H1 (cell line): ENCODE measurements around the gene ALOX5AP. TPM values are rescaled to one million over a fixed set of nuclear protein-coding genes. Genes with fewer than 3 reads are reported as not detected.

ENCODE experiments used
- CTCF ChIA-PET: fragments of 300-600 bp; sonication (Branson Sonifier 250); formaldehyde crosslinking; loops from one replicate; lab custom pipeline; 2021; ENCODE audit not compliant: partially characterized antibody; lab: Charles Lee
- POLR2A ChIA-PET: fragments of 300-600 bp; sonication (Branson Sonifier 250); formaldehyde crosslinking; loops from one replicate; lab custom pipeline; 2021; ENCODE audit warnings: inconsistent platforms; ENCODE audit not compliant: partially characterized antibody; lab: Charles Lee
- DNase-seq, 2 experiments: peaks; one replicate each; pipeline versions ENCODE4 v3.0.0 to v3.0.0-alpha.2; 2010 to 2022; ENCODE audit warnings: low spot score in 2 of 2, low read depth in 1 of 2, mixed read lengths in 1 of 2
- FAIRE-seq: peaks from 2 replicates; lab custom pipeline; 2011; peaks lifted over from hg19 to GRCh38; lab: Jason Lieb, UNC
- H2AFZ ChIP-seq: 2 replicates; pipeline ENCODE4 v1.8.1; 2012; ENCODE audit warnings: low read length, inconsistent platforms
- H2AK5ac ChIP-seq: 2 replicates; pipeline ENCODE4 v1.6.1; 2013; ENCODE audit warnings: low read depth, low read length
- H2BK120ac ChIP-seq: replicated peaks from 2 replicates; pipeline ENCODE3; 2013; ENCODE audit warnings: low read depth, low read length, inconsistent platforms
- H2BK12ac ChIP-seq: 2 replicates; pipeline ENCODE4 v1.6.1; 2013; ENCODE audit warnings: low read depth, low read length
- H2BK15ac ChIP-seq: 2 replicates; pipeline ENCODE4 v1.6.1; 2013; ENCODE audit warnings: low read length
- H2BK20ac ChIP-seq: 2 replicates; pipeline ENCODE4 v1.6.1; 2013; ENCODE audit warnings: low read length
- H2BK5ac ChIP-seq: 2 replicates; pipeline ENCODE4 v1.6.1; 2013; ENCODE audit warnings: low read depth, low read length
- H3K14ac ChIP-seq: 2 replicates; pipeline ENCODE4 v1.6.1; 2013; ENCODE audit warnings: inconsistent platforms; ENCODE audit not compliant: insufficient read length
- H3K18ac ChIP-seq: 2 replicates; pipeline ENCODE4 v1.6.1; 2013; ENCODE audit warnings: low read length; ENCODE audit errors: extremely low read depth
- H3K23ac ChIP-seq: 2 replicates; pipeline ENCODE4 v1.6.1; 2013; ENCODE audit warnings: inconsistent platforms; ENCODE audit not compliant: insufficient read length
- H3K23me2 ChIP-seq: 2 replicates; pipeline ENCODE4 v1.6.1; 2013; ENCODE audit warnings: low read depth, low read length
- H3K27ac ChIP-seq: 2 replicates; pipeline ENCODE4 v1.6.1; 2011; ENCODE audit warnings: low read depth, low read length, inconsistent platforms
- H3K27me3 ChIP-seq, 4 experiments: replicated peaks in 1 of 4; 1 replicate in 1 of 4; 2 replicates in 3 of 4; pipeline versions ENCODE4 v1.6.1 to v1.8.1; 2011 to 2013; ENCODE audit warnings: low read length in 3 of 4, mild to moderate bottlenecking in 3 of 4, inconsistent platforms in 2 of 4, mixed read lengths in 2 of 4, moderate library complexity in 1 of 4; ENCODE audit not compliant: control insufficient read depth in 3 of 4, insufficient read depth in 3 of 4; ENCODE audit errors: extremely low read depth in 1 of 4
- H3K36me3 ChIP-seq, 4 experiments: 2 replicates each; pipeline versions ENCODE4 v1.6.1 to v1.8.1; 2011 to 2013; ENCODE audit warnings: mild to moderate bottlenecking in 4 of 4, low read length in 3 of 4, moderate library complexity in 2 of 4, control low read depth in 1 of 4, inconsistent platforms in 1 of 4; ENCODE audit not compliant: insufficient read depth in 4 of 4, control insufficient read depth in 2 of 4
- H3K4ac ChIP-seq: replicated peaks from 2 replicates; pipeline ENCODE3; 2013; ENCODE audit warnings: low read length, low read depth, mixed read lengths, inconsistent platforms; ENCODE audit not compliant: insufficient read length
- H3K4me1 ChIP-seq, 4 experiments: replicated peaks in 1 of 4; 1 replicate in 1 of 4; 2 replicates in 3 of 4; pipeline versions ENCODE4 v1.6.1 to v1.8.1; 2011 to 2013; ENCODE audit warnings: low read length in 3 of 4, inconsistent platforms in 2 of 4, mixed read lengths in 1 of 4; ENCODE audit not compliant: insufficient read depth in 4 of 4, control insufficient read depth in 3 of 4
- H3K4me2 ChIP-seq, 2 experiments: 2 replicates each; pipeline versions ENCODE4 v1.6.1 to v1.8.1; 2011 to 2013; ENCODE audit warnings: low read depth in 2 of 2, low read length in 2 of 2, control low read depth in 1 of 2, inconsistent platforms in 1 of 2, mild to moderate bottlenecking in 1 of 2; ENCODE audit not compliant: insufficient read depth in 1 of 2
- H3K4me3 ChIP-seq, 4 experiments: fragments of 200-600, 300-600 bp in 1 of 4; sonication (generic), shearing (Covaris generic), sonication (Bioruptor Twin) in 1 of 4; 2 replicates each; pipeline versions ENCODE4 v1.5.1 to v1.8.1; 2011 to 2016; ENCODE audit warnings: low read length in 4 of 4, low read depth in 3 of 4, control low read depth in 2 of 4, inconsistent platforms in 2 of 4, mild to moderate bottlenecking in 2 of 4, mixed read lengths in 1 of 4, moderate library complexity in 1 of 4; ENCODE audit not compliant: insufficient read depth in 2 of 4; ENCODE audit errors: extremely low read depth in 1 of 4
- H3K56ac ChIP-seq: replicated peaks from 2 replicates; pipeline ENCODE3; 2013; ENCODE audit warnings: low read depth, mild to moderate bottlenecking, mixed read lengths, low read length, inconsistent platforms; ENCODE audit not compliant: insufficient read length
- H3K79me1 ChIP-seq: 2 replicates; pipeline ENCODE4 v1.6.1; 2013; ENCODE audit warnings: low read depth, low read length, control low read depth
- H3K79me2 ChIP-seq, 2 experiments: 2 replicates each; pipeline versions ENCODE4 v1.6.1 to v1.8.1; 2012 to 2013; ENCODE audit warnings: low read length in 2 of 2, mild to moderate bottlenecking in 2 of 2, inconsistent platforms in 1 of 2; ENCODE audit not compliant: insufficient read depth in 2 of 2, control insufficient read depth in 1 of 2
- H3K9ac ChIP-seq, 4 experiments: replicated peaks in 1 of 4; 1 replicate in 1 of 4; 2 replicates in 3 of 4; pipeline versions ENCODE4 v1.6.1 to v1.8.1; 2011 to 2013; ENCODE audit warnings: low read depth in 3 of 4, low read length in 3 of 4, control low read depth in 2 of 4, mild to moderate bottlenecking in 2 of 4, moderate library complexity in 2 of 4, inconsistent platforms in 1 of 4; ENCODE audit errors: extremely low read depth in 1 of 4
- H3K9me3 ChIP-seq, 2 experiments: 2 replicates each; pipeline versions ENCODE4 v1.6.1 to v1.8.1; 2012 to 2013; ENCODE audit warnings: mild to moderate bottlenecking in 2 of 2, moderate library complexity in 2 of 2, control low read depth in 1 of 2, inconsistent platforms in 1 of 2, low read depth in 1 of 2, low read length in 1 of 2, mixed read lengths in 1 of 2; ENCODE audit not compliant: insufficient read depth in 2 of 2
- H4K20me1 ChIP-seq, 2 experiments: replicated peaks in 1 of 2; 2 replicates each; pipeline versions ENCODE3 to v1.8.1; 2011 to 2013; ENCODE audit warnings: inconsistent platforms in 2 of 2, low read length in 2 of 2, mild to moderate bottlenecking in 1 of 2; ENCODE audit not compliant: insufficient read depth in 2 of 2, control insufficient read depth in 1 of 2
- H4K5ac ChIP-seq: 2 replicates; pipeline ENCODE4 v1.6.1; 2013; ENCODE audit warnings: low read length, low read depth, mixed read lengths, inconsistent platforms; ENCODE audit not compliant: insufficient read length
- H4K8ac ChIP-seq: 2 replicates; pipeline ENCODE4 v1.8.0; 2013; ENCODE audit warnings: mild to moderate bottlenecking, moderate library complexity, low read length, inconsistent platforms; ENCODE audit not compliant: insufficient read depth; ENCODE audit errors: extremely low read depth
- H4K91ac ChIP-seq: replicated peaks from 2 replicates; pipeline ENCODE3; 2013; ENCODE audit warnings: low read length, mixed read lengths, inconsistent platforms; ENCODE audit not compliant: insufficient read length
- ATF2 ChIP-seq: IDR thresholded peaks from 2 replicates; pipeline ENCODE4 v1.6.1; 2012; ENCODE audit warnings: low read length, inconsistent platforms
- BRCA1 ChIP-seq: IDR thresholded peaks from 2 replicates; pipeline ENCODE4 v1.6.1; 2012; ENCODE audit warnings: low read depth, low read length, improper control_type of control experiment
- CHD2 ChIP-seq: IDR thresholded peaks from 2 replicates; pipeline ENCODE4 v1.6.1; 2012; ENCODE audit warnings: low read length, improper control_type of control experiment
- EZH2 ChIP-seq: fragments of 200-600 bp; sonication (generic); IDR thresholded peaks from 2 replicates; pipeline ENCODE4 v1.7.1; 2012; ENCODE audit warnings: low read depth, mild to moderate bottlenecking, moderate library complexity, low read length, inconsistent platforms; ENCODE audit not compliant: severe bottlenecking
- HDAC6 ChIP-seq: IDR thresholded peaks from one replicate; pipeline ENCODE4 v1.7.1; 2012; ENCODE audit warnings: low read depth, mild to moderate bottlenecking, inconsistent platforms, low read length, moderate library complexity
- KDM1A ChIP-seq: fragments of 200-600, 300-600 bp; sonication (generic); IDR thresholded peaks from 2 replicates; pipeline ENCODE4 v1.7.1; 2016; ENCODE audit warnings: mild to moderate bottlenecking, low read length, borderline replicate concordance
- KDM4A ChIP-seq: IDR thresholded peaks from one replicate; pipeline ENCODE4 v1.7.1; 2012; ENCODE audit warnings: low read depth, mild to moderate bottlenecking, moderate library complexity, low read length, inconsistent platforms; ENCODE audit not compliant: severe bottlenecking
- PHF8 ChIP-seq: fragments of 200-600 bp; sonication (generic); conservative IDR thresholded peaks from 2 replicates; pipeline ENCODE4 v1.7.1; 2012; ENCODE audit warnings: low read depth, mild to moderate bottlenecking, inconsistent platforms, low read length, moderate library complexity
- POLR2AphosphoS5 ChIP-seq: IDR thresholded peaks from 2 replicates; pipeline ENCODE4 v1.6.1; 2011; ENCODE audit warnings: low read depth, low read length
- RFX5 ChIP-seq: IDR thresholded peaks from 2 replicates; pipeline ENCODE4 v1.6.1; 2011; ENCODE audit warnings: low read depth, low read length, improper control_type of control experiment, borderline replicate concordance
- TBP ChIP-seq: IDR thresholded peaks from 2 replicates; pipeline ENCODE4 v1.6.1; 2011; ENCODE audit warnings: low read depth, low read length, improper control_type of control experiment
- WGBS, 2 experiments: shearing (Covaris generic) in 1 of 2; methylation state at CpG; one replicate each; pipeline versions ENCODE4 v1.1.6 to v1.1.7; 2013 to 2015; ENCODE audit warnings: low lambda C conversion rate in 2 of 2, mixed read lengths in 2 of 2, inconsistent platforms in 1 of 2, low coverage in 1 of 2, missing lambda C conversion rate in 1 of 2; ENCODE audit not compliant: insufficient replicate concordance in 2 of 2, insufficient coverage in 1 of 2, insufficient read length in 1 of 2; ENCODE audit errors: extremely low coverage in 1 of 2, missing lambda C conversion rate in 1 of 2; 5-methylcytosine and 5-hydroxymethylcytosine counted together
- polyA plus RNA-seq, 7 experiments: library from polyadenylated mRNA; depleted of rRNA in 3 of 7; stranded (reverse) in 5 of 7; unstranded in 2 of 7; fragments of >200 nt in 5 of 7; fragments of 200-250 nt in 2 of 7; gene quantifications; 1 replicate in 5 of 7; 2 replicates in 1 of 7; 4 replicates in 1 of 7; pipeline versions ENCODE4 v1.2.1 to v1.2.3, GENCODE V29; 2011 to 2013; ENCODE audit warnings: missing spikeins in 2 of 7, mixed read lengths in 2 of 7
- total RNA-seq: library from RNA; stranded (reverse); fragmentation: NEBNext Ultra II Directional; extraction: Animal tissue kit (Norgen Biotek cat#: 25700); gene quantifications from 2 replicates; pipeline ENCODE4 v1.2.1, GENCODE V29; 2021

Gene ALOX5AP
- total and polyA plus RNA-seq, 2 of the 8 experiments (the other 6 are each of a cell fraction or from before 2014, with no cell fraction given) = not detected

DNA sequence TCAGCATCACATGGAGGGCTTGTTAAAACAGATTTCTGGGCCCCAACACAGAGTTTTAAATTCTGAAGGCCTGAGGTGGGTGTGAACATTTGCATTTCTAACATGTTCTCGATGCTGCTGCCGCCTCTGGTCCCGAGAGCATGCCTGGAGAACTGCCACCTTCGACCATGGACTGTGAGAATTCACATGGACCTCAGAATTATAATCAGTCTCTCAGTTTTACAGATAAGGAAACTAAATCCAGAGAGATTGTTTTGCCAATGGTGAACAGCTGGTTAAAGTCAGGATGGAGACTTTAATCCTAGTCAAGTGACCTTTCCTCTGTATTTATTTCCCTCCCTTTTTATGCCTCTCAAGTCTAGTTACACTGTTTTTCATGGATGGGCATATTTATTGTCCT is 14.7 kb downstream of the ALOX5AP start:
- Histone ChIP-seq H4K20me1 (no peaks in the 10 kb centered on the region), H3K79me1 (no peaks in the 10 kb centered on the region), H4K91ac (no peak overlapping the region), H2BK15ac (no peak overlapping the region), H2AK5ac (no peak overlapping the region), H4K8ac (no peak overlapping the region), H3K4ac (no peak overlapping the region), H3K36me3 (no peaks in the 10 kb centered on the region), H3K79me2 (no peaks in the 10 kb centered on the region), H3K4me1 (no peaks in the 10 kb centered on the region), H3K9ac (no peak overlapping the region), H3K23me2 (no peaks in the 10 kb centered on the region), H3K9me3 (no peaks in the 10 kb centered on the region), H3K27ac (no peak overlapping the region), H2AFZ (no peak overlapping the region), H2BK120ac (no peak overlapping the region), H2BK20ac (no peak overlapping the region), H3K18ac (no peak overlapping the region), H3K56ac (no peak overlapping the region), H3K4me3 (no peak overlapping the region), H3K14ac (no peak overlapping the region), H2BK12ac (no peak overlapping the region), H2BK5ac (no peak overlapping the region), H3K4me2 (no peak overlapping the region), H3K23ac (no peak overlapping the region), H4K5ac (no peak overlapping the region), H3K27me3 (no peaks in the 10 kb centered on the region)
- 97% methylated on average over 4 of the region's 4 CpGs; no CpG with 5 or more reads in 1 of the 2 experiments for WGBS, 2 experiments
- TF ChIP-seq PHF8 (no peak), RFX5 (no peak), POLR2AphosphoS5 (no peak), KDM1A (no peak), HDAC6 (no peak), BRCA1 (no peak), EZH2 (no peak), ATF2 (no peak), KDM4A (no peak), CHD2 (no peak), TBP (no peak)
- POLR2A ChIA-PET = no interaction called here
- no peak for DNase-seq
- no peak for FAIRE-seq
- CTCF ChIA-PET = no interaction called here
